OCI-M1 (cell line): ENCODE measurements around the gene AVEN.

Experiments
- DNase-seq: peaks from one replicate; lab custom pipeline; 2025; lab: John Stamatoyannopoulos, UW

Gene AVEN

GRCh38 chr15:33985287-33985686, 53.7 kb downstream of the AVEN start:
- DNase-seq, result no peak

DNA sequence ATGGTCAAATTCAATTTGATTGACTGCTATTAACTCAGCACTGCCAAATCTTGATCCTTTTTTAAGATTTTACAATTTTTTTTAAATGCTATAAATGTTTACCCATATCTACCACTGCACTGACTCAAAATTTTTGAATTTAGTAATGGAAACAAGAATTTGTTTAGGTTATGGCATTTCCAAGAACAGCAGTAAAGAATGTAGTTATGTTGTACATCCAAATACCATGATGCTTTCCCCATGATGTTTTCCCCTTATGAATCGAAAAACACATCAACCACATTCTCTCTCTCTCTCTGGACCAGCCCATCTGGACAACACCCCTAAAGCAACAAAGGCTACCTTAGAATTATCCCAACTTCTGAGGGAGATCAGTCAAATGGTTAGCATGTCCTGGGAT, 56.5 kb downstream of the AVEN start:
- DNase-seq, result no peak

GRCh38 chr15:33980159-33980558, 58.8 kb downstream of the AVEN start:
- no peak for DNase-seq

- peak; percentile 38 for DNase-seq
These were observed 63.9 kb downstream of the AVEN start for GRCh38 chr15:33975022-33975565.

- DNase-seq, result no peak
These were observed 67.2 kb downstream of the AVEN start for GRCh38 chr15:33971811-33972210.

GRCh38 chr15:33968821-33969220, 70.2 kb downstream of the AVEN start:
- no peak for DNase-seq

DNA sequence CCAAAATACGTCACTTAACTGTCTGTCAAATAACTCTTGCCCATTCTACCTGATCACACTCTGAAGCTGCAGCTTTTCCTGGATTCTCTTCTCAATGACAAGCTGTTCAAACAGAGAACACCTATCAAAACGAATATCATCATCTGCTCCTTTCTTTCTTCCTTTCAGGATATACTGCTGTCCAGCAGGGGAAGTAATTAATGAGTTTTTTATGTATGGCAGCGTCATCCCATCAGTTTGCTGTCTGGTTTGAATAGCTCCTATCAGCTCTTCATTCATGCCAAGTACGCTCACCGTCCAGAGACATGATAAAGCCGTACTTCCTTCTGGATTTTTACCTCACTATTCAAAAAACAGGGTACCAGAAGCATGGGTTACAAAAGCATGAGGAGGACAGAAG, 70.8 kb downstream of the AVEN start, which contains the start of gene CHRM5:
CHRM5 (plus strand) TSS at position 274 of the 400 bp plus-strand sequence. CDS start 94,221 bp downstream, outside the sequence.
- DNase-seq, result peak; percentile 52

DNA sequence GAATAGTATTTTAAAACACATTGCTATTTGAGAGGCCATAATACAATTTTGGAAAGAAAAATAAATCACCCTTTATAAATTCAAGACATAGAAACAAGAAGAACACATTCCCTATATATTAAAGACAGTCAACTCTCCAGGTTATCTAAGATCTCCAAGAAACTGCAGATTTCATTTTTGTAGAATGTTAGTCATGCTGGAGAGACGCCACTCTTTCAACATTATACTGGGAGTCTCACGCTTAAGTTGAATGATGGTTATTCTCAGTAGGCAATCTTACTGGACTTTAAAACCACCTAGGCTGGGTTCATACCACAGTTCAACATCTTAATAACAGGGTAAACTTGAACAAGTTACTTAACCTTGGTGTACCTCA, 74.4 kb downstream of the AVEN start:
- no peak for DNase-seq

DNA sequence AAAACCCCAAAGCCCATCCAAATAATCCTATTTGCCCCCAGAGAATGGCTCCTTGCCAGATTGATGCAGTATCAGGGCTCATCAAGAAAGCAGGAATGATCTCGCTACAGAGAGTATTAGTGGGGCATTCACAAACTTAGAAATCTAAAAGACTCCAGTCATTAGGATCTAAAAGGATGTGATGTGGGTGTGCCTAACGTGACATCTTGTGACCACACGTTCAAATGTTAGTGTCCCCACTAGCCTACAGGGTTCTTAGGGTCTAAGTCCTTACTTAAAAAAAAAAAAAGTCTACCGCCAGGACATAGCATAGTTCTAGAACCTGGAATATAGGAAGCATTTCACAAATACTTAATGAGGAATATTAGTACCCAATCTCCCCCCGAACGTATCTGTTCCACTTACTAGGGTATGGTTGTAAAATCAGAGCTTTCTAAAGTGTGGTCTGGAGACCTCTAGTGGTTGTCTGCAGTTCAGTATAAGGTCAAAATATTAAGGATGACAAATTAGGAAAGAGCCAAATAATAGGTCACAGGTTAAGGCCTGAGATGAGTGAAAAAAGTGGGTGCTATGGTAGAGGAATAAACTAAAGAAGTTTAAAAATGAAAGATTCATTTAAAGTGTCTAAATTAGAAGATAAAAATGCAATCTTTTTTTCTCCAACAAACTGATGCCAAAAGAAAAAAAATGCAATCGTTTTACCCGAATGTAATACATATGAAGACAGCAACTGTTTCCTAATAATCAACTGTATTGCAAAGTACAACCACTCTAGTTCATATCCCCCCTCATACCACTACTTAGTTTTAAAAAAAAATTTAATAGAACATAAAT, 75.0 kb downstream of the AVEN start:
- DNase-seq, result peak; percentile 70

DNA sequence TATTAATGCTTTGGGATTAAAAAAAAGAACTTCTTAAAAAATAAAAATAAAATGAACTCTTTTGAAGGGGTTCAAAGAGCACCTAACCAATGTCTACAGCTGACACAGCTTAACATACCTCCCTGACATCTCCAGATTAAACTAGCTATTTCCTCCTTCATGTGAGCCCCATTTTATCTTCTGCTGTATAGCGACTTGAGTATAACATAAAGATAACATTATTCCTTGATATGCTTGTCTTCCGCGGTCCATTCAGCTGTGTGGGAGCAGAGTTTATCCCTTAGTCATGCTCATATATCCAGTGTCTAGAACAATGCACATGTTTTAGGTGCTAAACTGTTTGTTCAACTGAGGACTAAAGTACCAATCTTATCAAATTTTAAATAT, 78.5 kb downstream of the AVEN start:
- peak; percentile 73 for DNase-seq

DNA sequence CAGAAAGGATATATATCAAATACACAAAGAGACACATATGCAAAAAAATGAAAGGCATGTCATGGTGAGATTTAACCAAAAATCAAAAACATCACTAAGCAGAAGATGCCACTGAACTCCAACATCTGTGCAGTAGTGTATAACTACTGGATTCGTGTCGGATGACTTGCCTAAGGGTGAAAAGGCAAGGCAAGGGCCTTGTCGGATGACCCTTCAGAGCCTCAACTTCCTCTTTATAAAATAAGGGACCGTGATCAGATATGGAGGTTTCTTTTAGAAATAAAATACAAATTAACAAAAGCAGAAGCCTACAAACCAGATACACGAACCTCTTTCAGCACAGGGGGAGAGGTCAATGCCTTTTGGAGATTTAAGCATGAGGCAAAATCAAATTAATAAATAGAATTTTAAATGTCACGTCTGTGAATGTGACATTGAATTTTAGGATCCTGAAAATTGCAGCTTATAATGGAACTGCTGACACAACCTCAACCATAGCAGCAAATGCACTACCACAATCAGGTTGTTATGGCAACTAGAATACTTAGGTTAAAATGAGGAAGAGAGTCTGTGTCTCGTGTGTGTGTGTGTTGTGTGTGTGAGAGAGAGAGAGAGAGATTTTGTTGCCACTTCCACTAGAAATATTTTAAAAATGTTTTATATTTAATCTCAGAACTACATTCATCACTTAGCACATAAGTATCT, 79.0 kb downstream of the AVEN start:
- DNase-seq, result peak; percentile 90

- DNase-seq, result peak; percentile 90
These were observed 82.6 kb downstream of the AVEN start for GRCh38 chr15:33956397-33956796.

DNA sequence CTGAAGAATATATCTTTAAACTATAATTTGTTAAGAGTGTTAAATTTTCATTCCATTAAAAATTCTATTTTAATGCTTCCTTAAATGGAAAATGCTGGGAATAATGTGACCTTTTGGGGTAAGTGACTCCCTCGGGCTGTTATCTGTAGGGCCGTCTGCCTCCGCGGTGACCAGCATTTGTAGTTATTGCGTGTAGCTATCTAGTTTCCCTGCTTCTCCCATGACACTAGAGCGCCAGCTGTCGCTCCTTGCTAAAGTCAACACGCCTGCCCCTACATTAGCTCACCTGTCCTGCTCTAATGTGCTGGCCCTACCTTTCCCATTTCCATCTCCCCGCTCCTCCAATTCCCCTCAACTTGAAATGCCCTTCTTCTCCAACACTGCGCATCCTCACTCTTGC, 83.1 kb downstream of the AVEN start:
- DNase-seq, result peak; percentile 93

DNA sequence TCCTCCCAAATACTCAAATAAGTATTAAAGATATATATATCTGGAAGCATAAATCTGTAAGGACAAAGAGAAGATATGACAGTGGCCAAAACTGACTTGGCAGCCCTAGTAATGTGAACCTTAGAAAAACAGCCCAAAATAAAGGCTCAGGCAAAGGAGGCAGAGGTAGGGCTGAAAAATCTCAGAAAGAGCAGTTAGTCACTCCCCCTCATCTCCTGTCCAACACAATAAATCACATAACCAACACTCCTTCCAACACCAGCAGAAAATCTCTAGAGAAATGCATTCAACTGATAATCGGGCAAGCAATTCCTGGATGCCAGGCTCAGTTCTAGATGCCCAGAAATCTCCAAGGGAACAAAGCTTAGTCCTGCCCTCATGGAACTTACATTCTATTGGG, 92.9 kb downstream of the AVEN start:
- DNase-seq, result no peak

DNA sequence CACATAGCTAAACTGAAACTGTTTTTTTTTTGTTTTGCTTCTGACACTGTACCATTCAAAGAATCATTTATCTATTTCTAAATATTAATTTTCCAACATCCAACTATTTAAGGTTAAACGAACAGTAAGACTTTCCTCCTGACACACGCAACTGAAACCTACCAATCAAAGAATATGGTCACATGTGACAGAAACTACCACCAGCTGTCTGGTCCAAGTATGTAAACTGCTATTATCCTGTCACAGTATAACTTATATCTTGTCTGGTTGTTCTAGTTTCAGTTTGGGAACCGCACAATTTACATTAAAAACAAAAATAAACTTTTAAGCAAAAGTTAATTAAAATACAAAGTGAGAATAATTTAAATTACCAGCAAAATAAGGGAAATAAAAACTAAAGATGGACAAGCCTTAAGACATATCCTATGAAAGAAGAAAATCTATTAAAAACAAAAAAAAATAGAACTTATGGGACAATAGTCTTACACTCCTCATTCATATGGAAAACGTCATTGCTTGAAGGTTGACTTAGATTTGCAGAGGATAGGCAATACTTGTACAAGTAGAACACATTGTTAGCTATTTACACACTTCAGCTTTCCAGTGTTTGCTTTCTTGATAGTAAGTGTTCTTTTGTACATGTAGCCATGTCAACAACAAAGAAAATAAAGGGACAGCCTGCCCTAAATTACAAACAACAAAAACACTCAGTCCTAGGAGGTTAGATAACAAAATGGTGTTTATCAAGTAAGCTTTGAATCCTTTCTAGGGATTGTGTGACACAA, 97.5 kb downstream of the AVEN start:
- peak; percentile 14 for DNase-seq

DNA sequence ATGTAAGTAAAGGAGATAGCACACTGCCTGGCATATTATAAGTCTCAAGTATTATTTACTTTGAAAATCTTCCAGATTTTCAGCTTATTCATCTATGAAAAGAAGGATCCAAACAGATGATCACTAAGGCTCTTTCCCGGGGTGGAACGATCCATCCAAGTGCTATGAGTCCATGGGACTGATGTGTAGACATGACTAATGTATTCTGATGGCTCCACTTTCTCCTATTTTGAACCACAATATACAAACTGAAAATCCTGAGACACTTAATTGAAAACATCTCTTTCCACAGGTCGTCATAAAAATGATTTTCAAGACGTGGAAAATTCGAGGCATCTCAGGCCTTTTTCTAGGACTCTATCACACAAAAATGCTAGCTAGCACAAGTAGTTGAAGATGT, 104.1 kb downstream of the AVEN start:
- DNase-seq, result no peak

DNA sequence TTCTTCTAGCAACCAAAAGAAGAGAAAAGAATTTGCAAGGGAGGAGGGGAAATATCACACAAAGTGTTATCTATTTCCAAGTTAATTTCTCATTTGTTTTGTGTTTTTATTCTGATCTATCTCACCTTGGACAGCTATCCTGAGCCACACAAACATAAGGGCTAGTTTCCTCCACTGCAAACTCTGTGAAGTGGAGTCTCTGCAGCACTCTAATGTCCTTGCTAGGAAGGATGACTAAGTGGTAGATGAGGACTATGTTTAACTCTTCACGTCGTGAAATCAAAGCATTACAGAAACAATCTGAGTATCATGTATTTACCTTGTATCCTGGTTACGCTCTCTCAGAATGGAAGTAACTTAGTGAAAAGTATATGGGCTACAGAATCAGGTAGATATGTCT, 104.6 kb downstream of the AVEN start:
- DNase-seq, result no peak

- no peak for DNase-seq
These were observed 106.3 kb downstream of the AVEN start for GRCh38 chr15:33932734-33933133.

GRCh38 chr15:33926260-33926659, 112.7 kb downstream of the AVEN start:
- DNase-seq, result no peak

- no peak for DNase-seq
These were observed 115.6 kb downstream of the AVEN start for GRCh38 chr15:33923446-33923845.

DNA sequence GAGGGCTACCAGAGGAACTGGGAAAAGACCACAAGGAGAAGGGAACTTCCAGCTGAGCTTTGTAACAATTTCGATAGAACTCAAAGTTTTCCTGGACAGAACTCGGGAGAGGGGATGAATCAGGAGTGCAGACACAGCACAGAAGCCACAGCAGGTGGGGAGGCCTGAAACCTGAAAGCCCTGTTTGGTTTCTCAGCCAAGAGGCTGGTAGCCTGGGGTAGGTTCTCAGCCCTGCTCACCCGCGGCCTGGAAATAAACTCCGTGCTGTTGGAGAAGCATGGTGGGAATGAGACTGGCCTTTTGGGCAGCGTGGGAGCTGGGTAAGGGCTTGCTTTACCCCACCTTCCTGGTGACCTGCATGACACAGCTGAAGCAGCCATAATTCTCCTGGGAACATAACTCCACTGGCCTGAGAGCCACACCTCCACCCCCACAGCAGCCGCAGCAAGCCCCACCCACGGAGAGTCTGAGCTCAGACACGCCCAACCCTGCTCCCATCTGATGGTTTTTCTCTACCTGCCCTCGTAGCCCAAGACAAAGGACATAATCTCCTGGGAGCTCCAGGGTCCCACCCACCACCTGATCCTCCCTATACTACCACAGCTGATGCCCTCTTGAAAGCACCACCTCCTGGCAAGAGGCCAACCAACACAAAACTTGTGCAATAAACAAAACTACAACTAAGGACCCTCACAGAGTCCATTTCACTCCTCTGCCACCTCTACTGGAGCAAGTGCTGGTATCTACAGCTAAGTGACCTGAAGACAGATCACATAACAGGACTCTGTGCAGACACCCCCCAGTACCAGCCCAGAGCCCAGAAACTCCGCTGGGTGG, 123.2 kb downstream of the AVEN start:
- no peak for DNase-seq
